NCI-H524 treated with DMSO at 0.1 percent for 48 hours (cell line): ENCODE measurements around the gene DEFB131A.
"Not testable (repeated sequence)": the region's sequence is repeated elsewhere in the genome, so short reads cannot be mapped to it uniquely, and the experiment has no call there.

ENCODE experiments used
- DNase-seq: peaks from one replicate; lab custom pipeline; 2025; lab: John Stamatoyannopoulos, UW

DEFB131A gene, protein sequence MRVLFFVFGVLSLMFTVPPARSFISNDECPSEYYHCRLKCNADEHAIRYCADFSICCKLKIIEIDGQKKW

DNA sequence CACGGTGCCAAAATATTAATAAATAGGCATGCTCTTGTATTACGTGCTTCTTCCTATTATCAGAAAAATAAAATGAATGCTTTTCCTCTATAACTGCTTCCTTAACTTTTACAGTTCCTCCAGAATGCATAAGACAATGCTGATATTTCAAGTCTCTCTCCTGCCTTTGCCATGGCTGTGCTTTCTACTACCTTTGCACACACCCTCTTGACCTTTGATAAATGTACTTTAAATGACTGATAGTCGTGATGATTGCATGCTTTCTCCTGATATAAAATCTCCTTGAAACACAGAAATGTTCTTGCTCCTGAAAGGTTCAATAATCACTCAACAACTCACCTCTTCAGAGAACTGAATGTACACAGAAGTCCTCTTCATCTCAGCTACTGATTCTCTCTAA, at the start of gene DEFB131A:
Gene DEFB131A, plus strand, starts transcription at position 301 of the 400 bp plus-strand sequence. CDS start 120 bp downstream, outside the sequence.
- DNase-seq = not testable (repeated sequence)

DNA sequence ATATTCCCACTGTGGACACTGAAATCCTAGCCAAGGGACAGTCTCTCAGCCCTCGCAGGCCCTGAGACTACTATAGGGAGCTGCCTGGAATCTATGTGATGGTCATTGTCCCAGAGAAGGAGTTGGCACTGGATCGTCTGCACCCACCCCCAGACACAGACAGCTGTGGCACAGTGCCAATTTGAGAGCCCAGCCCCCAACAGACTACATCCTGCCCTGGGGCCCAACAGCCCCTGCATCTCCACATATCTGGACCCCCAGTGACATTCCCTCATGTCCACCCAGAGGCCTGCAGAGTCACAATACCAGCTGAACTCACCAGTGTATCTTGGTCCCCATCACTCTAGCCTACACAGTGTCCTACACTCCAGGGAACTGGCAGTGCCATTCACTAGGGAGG, 38.4 kb upstream of the DEFB131A start:
- not testable (repeated sequence) for DNase-seq

DNA sequence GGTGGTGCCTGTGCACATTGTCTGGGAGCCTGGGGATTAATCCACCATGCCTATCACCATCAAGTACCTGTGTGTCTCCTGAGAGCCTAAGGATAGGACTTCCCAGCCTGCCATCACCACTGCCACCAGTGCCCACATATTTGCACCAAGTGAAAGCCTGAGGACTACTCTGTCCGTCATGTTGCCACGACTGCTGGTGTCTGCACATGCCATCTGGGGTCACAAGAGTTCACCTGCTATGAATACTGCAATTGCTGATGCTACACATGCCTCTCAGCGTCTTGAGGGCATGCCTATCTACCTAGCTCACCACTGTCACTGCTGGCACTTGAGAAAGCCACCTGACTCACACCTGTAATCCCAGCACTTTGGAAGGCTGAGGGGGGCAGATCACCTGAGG, 37.7 kb upstream of the DEFB131A start:
- DNase-seq = not testable (repeated sequence)

DNA sequence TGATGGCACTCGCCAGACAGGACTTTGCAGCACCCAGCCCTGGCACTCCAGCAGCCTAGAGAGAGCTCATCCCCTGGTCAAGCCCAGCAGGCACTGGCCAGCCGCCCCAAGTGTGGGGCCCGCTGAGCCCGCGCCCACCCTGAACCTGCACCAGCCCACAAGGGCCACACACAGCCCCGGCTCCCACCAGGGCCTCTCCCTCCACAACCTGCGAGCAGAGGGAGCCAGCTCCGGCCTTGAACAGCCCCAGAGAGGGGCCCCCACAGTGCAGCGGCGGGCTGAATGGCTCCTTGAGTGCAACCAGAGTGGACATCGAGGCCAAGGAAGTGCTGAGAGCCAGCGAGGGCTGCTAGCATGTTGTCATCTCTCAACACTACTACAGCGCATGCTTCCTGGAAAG, 34.4 kb upstream of the DEFB131A start:
- no peak for DNase-seq

DNA sequence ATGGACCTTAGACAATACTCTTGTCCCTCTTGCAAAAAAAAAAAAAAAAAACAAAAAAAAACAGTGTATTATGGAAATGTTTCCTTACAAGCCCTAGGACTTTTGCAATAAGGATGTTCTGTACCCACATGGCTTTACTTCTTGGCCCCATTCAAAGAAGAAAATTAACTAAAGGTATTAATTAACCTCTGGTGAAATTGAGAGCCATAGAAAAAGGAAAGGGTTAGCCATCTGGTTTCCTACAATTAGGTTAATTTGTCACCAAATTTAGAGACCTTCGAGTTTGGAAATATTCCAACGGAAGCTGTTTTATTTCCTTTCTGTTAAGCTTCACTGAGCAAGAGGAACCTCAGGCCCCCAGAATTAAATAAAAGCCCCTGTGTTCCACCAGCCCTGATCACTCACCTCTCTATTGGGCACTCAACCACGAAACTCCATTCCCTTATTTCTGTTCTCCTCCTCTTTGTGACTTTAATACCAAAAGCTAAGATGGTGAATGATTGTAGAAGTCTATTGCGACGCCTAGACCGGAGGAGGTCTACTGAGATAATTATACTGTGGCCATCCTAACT, 22.2 kb upstream of the DEFB131A start:
- DNase-seq = not testable (repeated sequence)

DNA sequence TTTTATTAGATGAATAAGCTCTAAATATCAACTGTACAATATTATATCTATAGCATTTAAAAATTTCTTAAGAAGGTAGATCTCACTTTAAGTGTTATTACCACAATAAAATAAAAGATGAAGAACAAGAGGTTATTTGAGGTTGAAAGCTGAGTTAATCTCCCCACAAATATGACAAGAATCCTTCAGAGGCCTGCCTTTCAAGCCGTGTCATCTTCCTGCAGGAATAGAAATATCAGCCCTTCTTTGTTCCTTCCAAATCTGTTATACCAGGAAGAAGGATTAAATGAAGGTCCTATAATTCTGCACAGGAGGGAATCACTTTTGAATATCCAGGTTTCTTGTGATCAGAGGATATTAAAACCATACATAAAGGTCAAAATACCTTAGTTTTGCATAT, 18.3 kb upstream of the DEFB131A start:
- DNase-seq = not testable (repeated sequence)

DNA sequence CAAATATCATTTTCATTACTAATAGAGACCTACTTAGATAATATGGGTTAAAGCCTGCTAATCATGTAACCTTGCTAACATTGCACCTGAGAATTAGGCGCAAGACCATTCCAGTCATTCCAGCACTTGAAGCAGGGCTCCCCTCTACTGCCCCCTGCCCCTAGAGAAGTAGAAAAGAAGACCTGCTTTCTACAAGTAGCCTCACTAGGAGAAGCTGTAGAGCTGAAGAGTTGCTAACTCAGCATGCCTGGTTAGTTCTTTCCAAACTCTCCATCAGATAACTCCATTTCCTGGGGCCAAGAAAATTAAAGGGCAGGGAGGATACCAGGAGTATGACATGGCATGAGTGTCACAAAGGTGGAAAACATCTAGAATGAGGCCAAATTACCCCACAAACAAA, 14.2 kb upstream of the DEFB131A start:
- not testable (repeated sequence) for DNase-seq

DNA sequence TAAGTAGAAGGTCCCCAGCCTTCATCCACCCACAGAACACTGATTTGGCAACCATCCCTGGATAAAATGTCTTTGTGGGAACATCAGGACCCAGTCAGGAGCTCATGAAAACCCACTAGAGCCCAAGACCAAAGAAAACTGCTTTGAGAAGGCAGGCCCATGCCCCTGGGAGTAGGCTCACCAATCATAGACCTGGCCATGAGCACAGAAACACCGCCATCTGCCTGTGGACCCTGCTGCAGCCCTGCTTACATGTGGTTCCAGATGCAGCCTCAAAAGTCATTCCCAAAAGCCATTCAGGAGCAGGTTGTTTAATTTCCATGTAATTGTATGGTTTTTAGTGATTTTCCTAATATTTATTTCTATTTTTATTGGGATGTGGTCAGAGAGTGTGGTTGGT, 10.9 kb upstream of the DEFB131A start:
- not testable (repeated sequence) for DNase-seq

DNA sequence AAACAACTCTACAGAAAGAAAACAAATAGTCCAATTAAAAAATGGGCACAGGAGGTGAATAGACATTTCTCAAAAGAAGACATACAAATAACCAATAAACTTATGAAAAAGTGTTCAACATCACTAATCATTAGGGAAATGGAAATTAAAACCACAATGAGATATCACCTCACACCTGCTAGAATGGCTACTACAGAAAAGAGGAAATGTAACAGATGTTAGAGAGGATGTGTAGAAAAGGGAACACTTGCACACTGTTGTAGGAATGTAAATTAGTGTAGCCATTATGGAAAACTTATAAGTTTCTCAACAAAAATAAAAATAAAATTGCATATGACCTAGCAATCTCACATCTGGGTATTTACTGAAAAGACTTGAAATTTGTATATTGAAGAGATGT, 7.5 kb upstream of the DEFB131A start:
- DNase-seq = not testable (repeated sequence)

DNA sequence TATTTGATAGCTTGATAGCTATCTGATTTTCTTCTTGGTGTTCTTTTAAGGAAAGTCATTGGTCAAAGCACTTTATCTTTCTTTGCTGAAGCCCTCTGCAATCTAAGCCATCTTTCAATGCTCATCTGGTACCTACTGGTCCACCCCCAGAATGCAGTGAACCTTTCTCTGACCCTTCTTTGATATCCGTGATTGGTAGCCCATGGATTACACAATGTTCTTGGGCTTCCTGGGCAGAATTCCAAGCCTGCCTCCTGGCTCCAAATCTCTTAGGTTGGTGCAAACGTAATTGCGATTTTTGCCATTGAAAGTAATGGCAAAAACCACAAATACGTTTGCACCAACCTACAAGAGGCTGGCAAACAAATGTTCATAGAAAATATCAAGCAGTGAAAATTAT, 1.9 kb upstream of the DEFB131A start:
- DNase-seq = not testable (repeated sequence)

DNA sequence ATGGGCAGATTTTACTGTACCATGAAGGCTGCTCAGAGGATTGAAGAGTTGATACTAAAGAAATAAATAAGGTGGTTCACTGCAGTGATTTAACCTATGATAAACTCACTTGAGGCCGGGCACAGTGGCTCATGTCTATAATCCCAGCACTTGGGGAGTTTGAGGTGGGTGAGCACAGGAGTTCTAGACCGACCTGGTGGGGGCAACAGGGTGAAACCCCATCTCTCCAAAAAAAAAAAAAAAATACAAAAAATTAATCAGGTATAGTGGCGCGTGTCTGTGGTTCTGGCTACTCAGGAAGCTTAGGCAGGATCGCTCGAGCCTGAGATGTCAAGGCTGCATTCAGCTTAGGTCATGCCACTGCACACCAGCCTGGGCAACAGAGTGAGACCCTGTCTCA, 467 bp downstream of the DEFB131A start:
- DNase-seq = not testable (repeated sequence)

DNA sequence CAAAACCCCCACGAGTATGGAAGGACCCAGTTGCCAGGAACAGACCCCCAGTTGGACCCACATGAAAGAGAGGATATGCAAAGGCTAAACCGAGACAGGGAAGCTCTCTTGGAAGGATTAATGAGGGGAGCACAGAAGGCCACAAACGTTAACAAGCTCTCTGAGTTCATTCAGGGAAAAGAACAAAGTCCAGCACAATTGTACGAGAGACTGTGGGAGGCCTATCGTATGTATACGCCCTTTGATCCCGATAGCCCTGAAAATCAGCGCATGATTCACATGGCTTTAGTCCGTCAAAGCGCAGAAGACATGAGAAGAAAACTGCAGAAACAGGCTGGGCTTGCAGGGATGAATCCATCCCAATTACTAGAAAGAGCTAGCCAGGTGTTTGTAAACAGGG, 8.0 kb downstream of the DEFB131A start:
- DNase-seq = not testable (repeated sequence)

DNA sequence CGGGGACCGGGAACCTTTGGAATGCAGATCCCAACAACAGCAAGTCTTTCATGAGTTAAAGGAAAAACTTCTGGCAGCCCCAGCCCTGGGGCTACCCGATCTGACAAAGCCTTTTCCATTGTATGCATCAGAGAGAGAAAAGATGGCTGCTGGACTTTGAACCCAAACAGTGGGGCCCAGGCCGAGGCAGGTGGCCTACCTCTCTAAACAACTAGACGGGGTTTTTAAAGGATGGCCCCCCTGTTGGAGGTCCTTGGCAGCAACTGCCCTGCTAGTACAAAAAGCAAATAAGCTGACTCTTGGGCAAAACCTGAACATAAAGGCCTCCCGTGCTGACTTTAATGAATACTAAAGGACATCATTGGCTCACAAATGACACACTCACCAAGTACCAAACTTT, 10.1 kb downstream of the DEFB131A start:
- not testable (repeated sequence) for DNase-seq

DNA sequence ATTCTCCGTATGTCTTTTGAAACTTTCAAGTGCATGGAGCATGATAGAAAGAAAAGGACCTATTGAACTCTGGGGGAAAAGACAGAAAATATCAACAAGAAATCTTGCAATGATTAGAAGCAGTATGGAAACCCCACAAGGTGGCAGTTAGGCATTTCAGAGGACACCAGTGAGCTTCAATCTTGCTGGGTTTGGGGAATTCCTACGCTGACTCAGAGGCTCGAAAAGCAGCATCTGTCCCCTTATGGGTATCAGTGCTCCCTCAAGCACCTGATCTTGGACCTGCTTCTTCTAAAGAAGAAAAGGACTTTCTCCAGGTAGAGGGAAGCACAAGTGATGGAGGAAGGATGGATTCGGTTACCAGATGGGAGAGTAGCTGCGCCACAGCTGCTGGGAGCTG, 10.8 kb downstream of the DEFB131A start:
- DNase-seq = not testable (repeated sequence)

DNA sequence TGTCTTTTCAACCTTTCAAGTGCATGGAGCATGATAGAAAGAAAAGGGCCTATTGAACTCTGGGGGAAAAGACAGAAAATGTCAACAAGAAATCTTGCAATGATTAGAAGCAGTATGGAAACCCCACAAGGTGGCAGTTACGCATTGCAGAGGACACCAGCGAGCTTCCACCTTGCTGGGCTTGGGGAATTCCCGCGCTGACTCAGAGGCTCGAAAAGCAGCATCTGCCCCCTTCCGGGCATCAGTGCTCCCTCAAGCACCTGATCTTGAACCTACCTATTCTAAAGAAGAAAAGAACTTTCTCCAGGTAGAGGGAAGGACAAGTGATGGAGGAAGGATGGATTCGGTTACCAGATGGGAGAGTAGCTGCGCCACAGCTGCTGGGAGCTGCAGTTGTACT, 35.3 kb downstream of the DEFB131A start:
- DNase-seq = not testable (repeated sequence)

DNA sequence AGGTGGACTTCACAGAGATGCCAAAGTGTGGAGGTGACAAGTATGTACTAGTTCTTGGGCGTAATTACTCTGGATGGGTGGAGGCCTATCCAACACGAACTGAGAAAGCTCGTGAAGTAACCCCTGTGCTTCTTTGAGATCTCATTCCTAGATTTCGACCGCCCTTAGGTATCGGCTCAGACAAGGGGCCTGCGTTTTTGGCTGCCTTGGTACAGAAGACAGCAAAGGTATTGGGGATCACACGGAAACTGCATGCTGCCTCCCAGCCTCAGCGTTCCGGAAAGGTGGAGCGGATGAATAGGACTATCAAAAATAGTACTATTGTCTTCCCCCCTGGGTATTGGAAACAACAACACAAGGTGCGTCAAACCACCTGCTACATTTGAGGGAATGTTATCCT, 35.9 kb downstream of the DEFB131A start:
- DNase-seq = not testable (repeated sequence)

DNA sequence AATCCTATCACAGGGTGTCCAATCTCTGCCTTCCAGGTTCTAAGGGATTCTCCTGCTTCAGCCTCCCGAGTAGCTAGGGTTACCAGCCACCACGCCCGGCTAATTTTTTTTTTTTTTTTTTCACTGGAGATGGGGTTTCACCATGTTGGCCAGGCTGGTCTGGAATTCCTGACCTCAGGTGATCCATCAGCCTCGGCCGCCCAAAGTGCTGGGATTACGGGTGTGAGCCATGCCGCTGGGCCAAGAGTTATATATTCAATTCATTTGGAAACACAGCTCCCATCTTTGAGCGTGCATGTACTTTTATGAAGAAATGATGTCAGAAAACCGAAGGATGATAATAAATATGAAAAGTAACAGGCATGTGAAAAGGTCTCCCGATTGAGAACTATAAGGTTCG, 38.7 kb downstream of the DEFB131A start:
- not testable (repeated sequence) for DNase-seq

DNA sequence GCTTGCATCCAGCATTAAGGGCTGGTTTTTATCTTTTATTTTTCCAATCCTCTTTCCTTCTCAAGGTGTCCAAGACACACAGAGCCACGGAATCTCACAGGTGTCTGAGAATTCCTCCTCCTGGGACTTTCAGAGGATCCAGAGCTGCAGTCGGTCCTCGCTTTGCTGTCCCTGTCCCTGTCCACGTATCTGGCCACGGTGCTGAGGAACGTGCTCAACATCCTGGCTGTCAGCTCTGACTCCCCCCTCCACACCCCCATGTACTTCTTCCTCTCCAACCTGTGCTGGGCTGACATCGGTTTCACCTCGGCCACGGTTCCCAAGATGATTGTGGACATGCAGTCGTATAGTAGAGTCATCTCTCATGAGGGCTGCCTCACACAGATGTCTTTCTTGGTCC, 39.5 kb downstream of the DEFB131A start:
- not testable (repeated sequence) for DNase-seq

DNA sequence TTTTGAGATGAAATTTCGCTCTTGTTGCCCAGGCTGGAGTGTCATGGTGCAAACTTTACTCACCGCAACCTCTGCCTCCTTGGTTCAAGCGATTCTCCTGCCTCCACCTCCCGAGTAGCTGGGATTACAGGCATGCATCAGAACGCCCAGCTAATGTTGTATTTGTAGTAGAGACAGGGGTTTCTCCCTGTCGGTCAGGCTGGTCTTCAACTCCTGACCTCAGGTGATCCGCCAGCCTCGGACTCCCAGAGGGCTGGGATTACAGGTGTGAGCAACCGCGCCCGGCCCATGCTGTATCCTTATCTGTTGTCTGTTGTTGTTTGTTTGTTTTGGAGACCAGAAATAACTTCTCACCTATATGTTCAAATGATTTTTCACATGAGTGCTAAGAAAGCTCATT, 42.7 kb downstream of the DEFB131A start:
- not testable (repeated sequence) for DNase-seq

DNA sequence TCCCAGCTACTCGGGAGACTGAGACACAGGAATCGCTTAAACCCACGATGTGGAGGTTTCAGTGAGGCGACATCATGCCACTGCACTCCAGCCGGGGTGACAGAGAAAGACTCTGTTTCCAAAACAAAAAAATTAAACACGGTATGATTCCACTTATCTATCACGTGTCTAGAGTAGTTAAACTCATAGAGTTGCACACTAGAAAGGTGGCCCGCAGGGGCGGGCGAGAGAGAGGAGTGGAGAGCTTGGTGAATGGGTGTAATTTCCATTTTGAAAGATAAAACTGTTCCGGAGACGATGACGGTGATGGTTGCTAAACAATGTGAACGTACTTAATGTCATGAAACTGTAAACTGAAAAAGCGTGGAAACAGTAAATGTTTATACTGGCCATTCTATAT, 44.6 kb downstream of the DEFB131A start:
- not testable (repeated sequence) for DNase-seq

DNA sequence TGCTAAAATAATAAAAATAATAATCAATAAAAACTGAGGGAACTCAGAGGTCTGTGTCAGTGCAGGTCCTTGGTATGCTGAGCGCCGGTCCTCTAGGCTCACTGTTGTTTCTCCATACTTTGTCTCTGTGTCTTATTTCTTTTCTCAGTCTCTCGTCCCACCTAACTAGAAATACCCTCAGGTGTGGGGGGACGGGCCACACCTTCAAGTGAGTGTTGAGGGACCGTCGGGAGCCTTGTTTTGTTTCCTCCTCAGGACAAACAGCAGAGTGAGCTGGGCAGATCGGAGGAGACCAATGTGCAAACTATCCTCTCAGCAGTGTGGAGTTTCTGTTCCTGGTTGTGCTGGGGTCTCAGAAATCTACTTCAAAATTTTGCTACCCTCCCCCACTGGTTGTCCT, 46.3 kb downstream of the DEFB131A start:
- DNase-seq = not testable (repeated sequence)

DNA sequence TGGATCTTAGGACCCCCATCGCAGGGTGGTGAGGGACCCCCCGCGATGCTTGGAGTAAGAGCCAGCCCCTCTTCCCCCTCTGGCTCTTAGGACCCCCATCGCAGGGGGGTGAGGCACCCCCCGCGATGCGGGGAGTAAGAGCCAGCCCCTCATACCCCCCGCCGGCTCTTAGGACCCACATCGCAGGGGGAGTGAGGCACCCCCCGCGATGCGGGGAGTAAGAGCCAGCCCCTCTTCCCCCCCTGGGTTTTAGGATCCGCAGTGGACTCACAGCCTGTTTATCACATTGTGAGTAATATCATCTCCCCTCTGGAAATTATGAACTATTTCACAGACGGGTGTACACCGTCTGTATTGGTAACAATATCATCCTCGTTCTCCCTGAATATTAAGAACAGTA, 46.8 kb downstream of the DEFB131A start:
- not testable (repeated sequence) for DNase-seq

DNA sequence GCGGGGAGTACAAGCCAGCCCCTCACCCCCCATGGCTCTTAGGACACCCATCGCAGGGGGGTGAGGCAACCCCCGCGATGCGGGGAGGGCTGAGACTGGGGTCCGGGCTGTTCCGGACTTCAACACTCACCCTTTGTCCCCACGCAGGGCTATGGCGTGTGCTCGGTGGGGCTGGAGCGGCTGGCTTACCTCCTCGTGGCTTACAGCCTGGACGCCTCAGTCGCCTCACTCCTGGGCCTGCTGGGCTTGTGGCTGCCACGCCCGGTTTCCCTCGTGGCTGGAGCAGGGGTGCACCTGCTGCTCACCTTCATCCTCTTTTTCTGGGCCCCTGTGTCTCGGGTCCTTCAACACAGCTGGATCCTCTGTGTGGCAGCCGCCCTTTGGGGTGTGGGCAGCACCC, 49.4 kb downstream of the DEFB131A start:
- not testable (repeated sequence) for DNase-seq
